ENCODE results near the gene HSD11B1L.

DNA sequence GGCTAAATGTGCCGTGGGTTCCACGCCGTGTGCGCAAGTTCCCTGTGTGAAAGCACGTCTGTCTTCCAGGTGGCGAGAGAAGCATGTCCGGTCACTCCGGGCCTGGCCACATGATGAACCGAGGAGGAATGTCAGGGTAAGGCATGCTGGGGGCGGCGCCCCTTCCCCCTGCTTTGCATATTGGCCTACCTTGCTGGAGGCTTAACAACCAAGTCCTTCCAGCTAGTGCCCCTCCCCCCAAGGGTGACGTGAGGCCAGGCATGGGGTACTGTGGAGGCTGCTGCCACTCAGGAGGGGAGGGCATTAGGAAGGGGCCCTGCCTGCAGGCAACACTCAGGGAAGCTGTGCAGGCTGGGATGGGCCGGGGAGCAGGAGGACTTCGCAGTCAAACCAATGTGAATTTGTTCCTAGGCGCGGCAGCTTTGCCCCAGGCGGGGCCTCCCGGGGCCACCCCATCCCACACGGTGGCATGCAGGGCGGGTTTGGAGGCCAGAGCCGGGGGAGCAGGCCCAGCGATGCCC is 13.0 kb upstream of the HSD11B1L start:
- TF ChIP-seq, protein P1, sequence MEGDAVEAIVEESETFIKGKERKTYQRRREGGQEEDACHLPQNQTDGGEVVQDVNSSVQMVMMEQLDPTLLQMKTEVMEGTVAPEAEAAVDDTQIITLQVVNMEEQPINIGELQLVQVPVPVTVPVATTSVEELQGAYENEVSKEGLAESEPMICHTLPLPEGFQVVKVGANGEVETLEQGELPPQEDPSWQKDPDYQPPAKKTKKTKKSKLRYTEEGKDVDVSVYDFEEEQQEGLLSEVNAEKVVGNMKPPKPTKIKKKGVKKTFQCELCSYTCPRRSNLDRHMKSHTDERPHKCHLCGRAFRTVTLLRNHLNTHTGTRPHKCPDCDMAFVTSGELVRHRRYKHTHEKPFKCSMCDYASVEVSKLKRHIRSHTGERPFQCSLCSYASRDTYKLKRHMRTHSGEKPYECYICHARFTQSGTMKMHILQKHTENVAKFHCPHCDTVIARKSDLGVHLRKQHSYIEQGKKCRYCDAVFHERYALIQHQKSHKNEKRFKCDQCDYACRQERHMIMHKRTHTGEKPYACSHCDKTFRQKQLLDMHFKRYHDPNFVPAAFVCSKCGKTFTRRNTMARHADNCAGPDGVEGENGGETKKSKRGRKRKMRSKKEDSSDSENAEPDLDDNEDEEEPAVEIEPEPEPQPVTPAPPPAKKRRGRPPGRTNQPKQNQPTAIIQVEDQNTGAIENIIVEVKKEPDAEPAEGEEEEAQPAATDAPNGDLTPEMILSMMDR (IDR thresholded peaks at IDR 0.05), result no peak
- TF ChIP-seq EZH2 (IDR thresholded peaks at IDR 0.05; ENCODE audit: borderline replicate concordance, insufficient read depth, low read depth, low read length, poor library complexity, severe bottlenecking), result no peak
